Kidney epithelial cell (primary cell): ENCODE measurements around the gene USP32. TPM values are rescaled to one million over a fixed set of nuclear protein-coding genes. Genes with fewer than 3 reads are reported as not detected.

Source experiments
- DNase-seq: peaks from one replicate; pipeline ENCODE4 v3.0.0-alpha.2; 2010; ENCODE audit warnings: low read depth
- H3K27me3 ChIP-seq: 2 replicates; pipeline ENCODE4 v1.6.0; 2011; ENCODE audit warnings: low read length; ENCODE audit not compliant: control insufficient read depth, insufficient read depth
- H3K36me3 ChIP-seq: 2 replicates; pipeline ENCODE4 v1.5.1; 2011; ENCODE audit warnings: low read length; ENCODE audit not compliant: control insufficient read depth, insufficient read depth
- H3K4me3 ChIP-seq: 2 replicates; pipeline ENCODE4 v1.5.1; 2011; ENCODE audit warnings: low read depth, mild to moderate bottlenecking, control low read depth, low read length
- CTCF ChIP-seq: IDR thresholded peaks from 2 replicates; pipeline ENCODE4 v1.5.1; 2011; ENCODE audit warnings: mild to moderate bottlenecking, moderate library complexity, low read length, control low read depth, inconsistent platforms; ENCODE audit not compliant: insufficient read depth, poor library complexity, severe bottlenecking
- total RNA-seq: library from RNA; depleted of rRNA; stranded (reverse); fragments of >200 nt; gene quantifications from 2 replicates; pipeline ENCODE4 v1.2.3, GENCODE V29; 2015

The USP32 gene
- total RNA-seq, 1 donor from 2014 or later: 37.2 TPM

GRCh38 chr17:60393840-60394723, 2.1 kb upstream of the USP32 start:
- DNase-seq: no peak
- no peak for TF ChIP-seq CTCF

DNA sequence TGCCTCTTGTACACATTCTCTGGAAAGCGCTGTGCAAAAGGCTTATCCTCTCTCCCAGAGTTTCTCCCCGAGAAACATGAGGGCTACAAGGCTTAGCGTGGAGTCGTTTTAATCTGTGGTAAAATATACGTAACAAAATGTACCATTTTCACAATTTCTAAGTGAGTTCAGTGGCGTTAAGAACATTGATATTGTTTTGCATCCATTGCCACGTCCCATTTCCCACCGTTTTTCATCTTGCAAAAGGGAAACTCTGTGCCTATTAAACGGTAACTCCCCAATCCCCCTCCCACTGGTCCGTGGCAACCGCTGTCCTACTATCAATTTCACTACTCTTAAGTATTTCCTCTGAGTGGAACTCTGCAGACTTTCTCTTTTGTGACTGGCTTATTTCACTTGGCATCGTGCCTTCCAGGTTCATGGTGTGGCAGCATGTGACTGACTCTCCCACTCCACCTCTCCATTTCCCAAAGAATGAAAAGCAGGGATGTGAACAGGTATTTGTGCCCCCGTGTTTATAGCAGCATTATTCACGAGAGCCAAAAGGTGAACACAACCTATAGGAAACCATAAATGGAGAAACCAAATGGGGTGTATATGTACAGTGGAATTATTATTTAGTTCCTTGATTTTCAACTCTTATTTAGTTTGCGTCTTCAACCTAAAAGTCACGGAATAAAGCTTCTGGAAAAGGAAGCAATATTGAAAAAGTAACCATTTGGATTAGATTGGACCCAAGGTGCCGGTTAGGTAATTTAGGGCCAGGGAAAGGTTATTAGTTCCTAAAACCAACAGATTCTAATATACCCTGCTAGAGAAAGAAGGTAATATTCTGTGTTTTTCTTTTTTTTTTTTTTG, 1.1 kb upstream of the USP32 start:
- H3K27me3 ChIP-seq: no peaks in the 10 kb centered on the region
- no peaks in the 10 kb centered on the region for H3K36me3 ChIP-seq
- TF ChIP-seq CTCF: no peak
- no peak for DNase-seq
- H3K4me3 ChIP-seq: peak overlapping the region; percentile 61

More at GRCh38 chr17:60393840-60394723, 2.1 kb upstream of the USP32 start:
- H3K27me3 ChIP-seq: no peaks in the 10 kb centered on the region
- no peak overlapping the region for H3K4me3 ChIP-seq
- H3K36me3 ChIP-seq: no peaks in the 10 kb centered on the region

- Histone ChIP-seq H3K4me3 (peak overlapping the region; percentile 61), H3K36me3 (no peaks in the 10 kb centered on the region), H3K27me3 (no peaks in the 10 kb centered on the region)
- DNase-seq: no peak
- TF ChIP-seq CTCF: no peak
These were observed 377 bp downstream of the USP32 start for GRCh38 chr17:60391471-60392041.

GRCh38 chr17:60390925-60391470, 935 bp downstream of the USP32 start:
- Histone ChIP-seq H3K36me3 (no peaks in the 10 kb centered on the region), H3K27me3 (no peaks in the 10 kb centered on the region), H3K4me3 (peak overlapping the region; percentile 61)
- TF ChIP-seq CTCF: no peak
- DNase-seq: no peak

DNA sequence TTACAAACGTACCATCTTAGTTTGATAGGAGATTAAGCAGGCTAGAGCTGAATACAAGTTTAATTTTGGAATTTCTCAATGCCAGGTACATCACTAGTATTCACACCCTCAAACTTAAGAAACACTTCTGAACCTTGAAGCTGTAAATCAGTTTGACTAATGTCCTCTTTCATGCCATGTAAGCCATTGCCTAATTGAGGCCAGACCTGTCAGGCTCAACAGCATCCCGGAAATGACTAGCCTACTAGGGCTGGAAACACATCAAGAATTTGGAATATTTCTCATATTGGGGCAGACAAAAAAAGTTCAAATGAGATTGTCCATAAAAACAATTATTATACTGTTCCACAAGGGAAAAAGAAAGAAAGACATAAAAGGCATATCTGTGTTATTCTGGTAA, 1.7 kb downstream of the USP32 start:
- DNase-seq: no peak
- H3K36me3 ChIP-seq: no peaks in the 10 kb centered on the region
- TF ChIP-seq CTCF: no peak
- peak overlapping the region; percentile 61 for H3K4me3 ChIP-seq
- no peaks in the 10 kb centered on the region for H3K27me3 ChIP-seq
